ENCODE results near the gene TM9SF4.

Gene TM9SF4

DNA sequence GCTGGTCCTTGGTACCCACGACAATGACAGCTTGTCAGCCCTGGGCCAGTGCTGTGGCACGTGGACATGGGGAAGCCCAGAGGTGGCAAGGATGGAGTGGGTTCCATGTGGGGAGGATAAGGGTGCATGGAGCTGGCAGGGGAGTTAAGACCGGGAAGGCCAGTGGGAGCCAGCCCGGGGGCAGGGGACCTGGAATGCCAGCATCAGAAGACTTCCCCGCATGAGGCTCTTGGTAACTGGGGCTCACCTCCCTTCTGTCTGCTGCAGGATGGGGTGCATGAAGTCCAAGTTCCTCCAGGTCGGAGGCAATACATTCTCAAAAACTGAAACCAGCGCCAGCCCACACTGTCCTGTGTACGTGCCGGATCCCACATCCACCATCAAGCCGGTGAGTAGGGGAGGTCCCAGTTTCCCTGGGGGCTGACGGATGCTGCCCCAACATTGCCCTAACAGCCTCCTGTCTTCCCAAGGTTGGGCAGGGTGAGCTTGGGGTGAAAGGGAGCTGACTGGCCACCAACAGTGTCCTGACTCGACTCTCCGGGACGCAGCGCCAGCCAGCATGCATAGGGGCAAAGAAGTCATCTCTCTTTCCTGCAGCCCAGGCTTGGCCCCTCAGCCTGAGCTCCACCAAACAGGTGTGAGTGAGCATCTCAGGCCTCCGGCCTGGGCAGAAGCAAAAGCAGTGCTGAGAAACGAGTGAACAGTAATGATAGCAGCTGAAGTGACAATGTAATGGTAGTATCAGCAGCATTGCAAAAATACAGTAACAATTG is 37.9 kb upstream of the TM9SF4 start (continued):
- TF ChIP-seq ZNF548 (tag by site-specific recombination; IDR thresholded peaks at IDR 0.05): no peak
- no peak for TF ChIP-seq ZNF530 (tag by site-specific recombination; IDR thresholded peaks at IDR 0.05; ENCODE audit: low read depth)
- no peak for TF ChIP-seq KLF1 (tag by site-specific recombination; IDR thresholded peaks at IDR 0.05)
- TF ChIP-seq BCL11A (tag by site-specific recombination; IDR thresholded peaks at IDR 0.05; ENCODE audit: low read depth): no peak
- no peak for TF ChIP-seq ZNF561 (tag by site-specific recombination; IDR thresholded peaks at IDR 0.05; ENCODE audit: borderline replicate concordance)
- TF ChIP-seq PRDM1 (tag by site-specific recombination; IDR thresholded peaks at IDR 0.05): no peak
- TF ChIP-seq ZBTB6 (tag by site-specific recombination; IDR thresholded peaks at IDR 0.05): no peak
- no peak for TF ChIP-seq ZNF560 (tag by site-specific recombination; IDR thresholded peaks at IDR 0.05; ENCODE audit: borderline replicate concordance)
- no peak for TF ChIP-seq KLF16 (tag by site-specific recombination; IDR thresholded peaks at IDR 0.05)
- no peak for TF ChIP-seq ZNF623 (tag by site-specific recombination; IDR thresholded peaks at IDR 0.05)
- no peak for TF ChIP-seq ZNF791 (tag by site-specific recombination; IDR thresholded peaks at IDR 0.05)
- no peak for TF ChIP-seq ZNF529 (tag by site-specific recombination; IDR thresholded peaks at IDR 0.05; ENCODE audit: insufficient replicate concordance)

DNA sequence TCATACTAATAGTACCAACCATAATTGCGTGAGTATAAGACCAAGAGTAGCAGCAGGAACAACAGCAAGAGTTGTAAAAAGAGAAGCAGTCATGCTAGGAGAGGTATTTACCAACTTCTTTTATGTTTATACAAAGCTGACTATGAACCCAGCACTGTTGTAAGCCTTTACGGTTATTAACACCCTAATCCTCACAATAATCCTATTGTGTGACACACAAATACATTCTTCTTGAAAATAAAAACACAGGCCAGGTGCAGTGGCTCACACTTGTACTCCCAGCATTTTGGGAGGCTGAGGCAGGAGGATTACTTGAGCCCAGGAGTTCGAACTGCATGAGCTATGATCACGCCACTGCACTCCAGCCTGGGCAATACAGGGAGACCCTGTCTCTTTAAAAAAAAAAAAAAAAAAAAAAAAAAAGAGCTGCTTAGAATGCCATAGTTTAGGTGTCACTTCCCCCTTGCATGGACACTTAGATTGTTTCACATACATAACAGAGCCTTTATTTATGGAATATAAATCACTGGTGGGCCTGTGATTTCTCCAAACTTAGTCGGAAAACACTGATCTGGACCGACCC is 37.3 kb upstream of the TM9SF4 start:
- CTCF ChIA-PET: interaction anchor here (0.8 kb wide), 1 partner anchor 19 kb away, joined by 3 read pairs; no protein-coding TSS in a partner anchor

GRCh38 chr20:32075534-32075933 is 34.0 kb upstream of the TM9SF4 start:
- Histone ChIP-seq H3K36me3 (ENCODE audit: control insufficient read depth in 2 of 2, insufficient read depth in 1 of 2, low read length in 2 of 2) (no peaks in the 10 kb centered on the region), H3K4me1 (ENCODE audit: control insufficient read depth, insufficient read depth, low read length) (no peaks in the 10 kb centered on the region), H3K27ac (ENCODE audit: extremely low read depth, low read depth, low read length) (no peak overlapping the region), H3K4me3 (ENCODE audit: low read depth, low read length) (no peak overlapping the region), H3K9me3 (ENCODE audit: control insufficient read depth, insufficient read depth, low read depth, low read length) (no peaks in the 10 kb centered on the region)
- CTCF ChIA-PET: interaction anchor here (0.5 to 0.7 kb wide), 4 partner anchors 8 to 493 kb away, joined by 3 to 4 read pairs (median 3); no protein-coding TSS in a partner anchor
- POLR2A ChIA-PET: no interaction called here
- no peak for TF ChIP-seq ZNF548 (tag by site-specific recombination; IDR thresholded peaks at IDR 0.05)
- TF ChIP-seq TCF7L2 (IDR thresholded peaks at IDR 0.05; ENCODE audit: borderline replicate concordance, low read depth, low read length): no peak
- TF ChIP-seq ZNF514 (tag by site-specific recombination; IDR thresholded peaks at IDR 0.05): no peak
- no peak for TF ChIP-seq ZNF596 (tag by site-specific recombination; IDR thresholded peaks at IDR 0.05)
- TF ChIP-seq, protein P1, sequence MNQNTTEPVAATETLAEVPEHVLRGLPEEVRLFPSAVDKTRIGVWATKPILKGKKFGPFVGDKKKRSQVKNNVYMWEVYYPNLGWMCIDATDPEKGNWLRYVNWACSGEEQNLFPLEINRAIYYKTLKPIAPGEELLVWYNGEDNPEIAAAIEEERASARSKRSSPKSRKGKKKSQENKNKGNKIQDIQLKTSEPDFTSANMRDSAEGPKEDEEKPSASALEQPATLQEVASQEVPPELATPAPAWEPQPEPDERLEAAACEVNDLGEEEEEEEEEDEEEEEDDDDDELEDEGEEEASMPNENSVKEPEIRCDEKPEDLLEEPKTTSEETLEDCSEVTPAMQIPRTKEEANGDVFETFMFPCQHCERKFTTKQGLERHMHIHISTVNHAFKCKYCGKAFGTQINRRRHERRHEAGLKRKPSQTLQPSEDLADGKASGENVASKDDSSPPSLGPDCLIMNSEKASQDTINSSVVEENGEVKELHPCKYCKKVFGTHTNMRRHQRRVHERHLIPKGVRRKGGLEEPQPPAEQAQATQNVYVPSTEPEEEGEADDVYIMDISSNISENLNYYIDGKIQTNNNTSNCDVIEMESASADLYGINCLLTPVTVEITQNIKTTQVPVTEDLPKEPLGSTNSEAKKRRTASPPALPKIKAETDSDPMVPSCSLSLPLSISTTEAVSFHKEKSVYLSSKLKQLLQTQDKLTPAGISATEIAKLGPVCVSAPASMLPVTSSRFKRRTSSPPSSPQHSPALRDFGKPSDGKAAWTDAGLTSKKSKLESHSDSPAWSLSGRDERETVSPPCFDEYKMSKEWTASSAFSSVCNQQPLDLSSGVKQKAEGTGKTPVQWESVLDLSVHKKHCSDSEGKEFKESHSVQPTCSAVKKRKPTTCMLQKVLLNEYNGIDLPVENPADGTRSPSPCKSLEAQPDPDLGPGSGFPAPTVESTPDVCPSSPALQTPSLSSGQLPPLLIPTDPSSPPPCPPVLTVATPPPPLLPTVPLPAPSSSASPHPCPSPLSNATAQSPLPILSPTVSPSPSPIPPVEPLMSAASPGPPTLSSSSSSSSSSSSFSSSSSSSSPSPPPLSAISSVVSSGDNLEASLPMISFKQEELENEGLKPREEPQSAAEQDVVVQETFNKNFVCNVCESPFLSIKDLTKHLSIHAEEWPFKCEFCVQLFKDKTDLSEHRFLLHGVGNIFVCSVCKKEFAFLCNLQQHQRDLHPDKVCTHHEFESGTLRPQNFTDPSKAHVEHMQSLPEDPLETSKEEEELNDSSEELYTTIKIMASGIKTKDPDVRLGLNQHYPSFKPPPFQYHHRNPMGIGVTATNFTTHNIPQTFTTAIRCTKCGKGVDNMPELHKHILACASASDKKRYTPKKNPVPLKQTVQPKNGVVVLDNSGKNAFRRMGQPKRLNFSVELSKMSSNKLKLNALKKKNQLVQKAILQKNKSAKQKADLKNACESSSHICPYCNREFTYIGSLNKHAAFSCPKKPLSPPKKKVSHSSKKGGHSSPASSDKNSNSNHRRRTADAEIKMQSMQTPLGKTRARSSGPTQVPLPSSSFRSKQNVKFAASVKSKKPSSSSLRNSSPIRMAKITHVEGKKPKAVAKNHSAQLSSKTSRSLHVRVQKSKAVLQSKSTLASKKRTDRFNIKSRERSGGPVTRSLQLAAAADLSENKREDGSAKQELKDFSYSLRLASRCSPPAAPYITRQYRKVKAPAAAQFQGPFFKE (tag by site-specific recombination; IDR thresholded peaks at IDR 0.05; ENCODE audit: borderline replicate concordance): no peak
- peak; percentile 76 for TF ChIP-seq SCRT1 (tag by site-specific recombination; IDR thresholded peaks at IDR 0.05; ENCODE audit: borderline replicate concordance)
- TF ChIP-seq SCRT2 (tag by site-specific recombination; IDR thresholded peaks at IDR 0.05): peak; percentile 92
- TF ChIP-seq, protein P2, sequence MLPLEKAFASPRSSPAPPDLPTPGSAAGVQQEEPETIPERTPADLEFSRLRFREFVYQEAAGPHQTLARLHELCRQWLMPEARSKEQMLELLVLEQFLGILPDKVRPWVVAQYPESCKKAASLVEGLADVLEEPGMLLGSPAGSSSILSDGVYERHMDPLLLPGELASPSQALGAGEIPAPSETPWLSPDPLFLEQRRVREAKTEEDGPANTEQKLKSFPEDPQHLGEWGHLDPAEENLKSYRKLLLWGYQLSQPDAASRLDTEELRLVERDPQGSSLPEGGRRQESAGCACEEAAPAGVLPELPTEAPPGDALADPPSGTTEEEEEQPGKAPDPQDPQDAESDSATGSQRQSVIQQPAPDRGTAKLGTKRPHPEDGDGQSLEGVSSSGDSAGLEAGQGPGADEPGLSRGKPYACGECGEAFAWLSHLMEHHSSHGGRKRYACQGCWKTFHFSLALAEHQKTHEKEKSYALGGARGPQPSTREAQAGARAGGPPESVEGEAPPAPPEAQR (tag by site-specific recombination; IDR thresholded peaks at IDR 0.05): no peak

More for the DNA sequence above, 37.3 kb upstream of the TM9SF4 start:
- no peak for TF ChIP-seq GLI2 (tag by site-specific recombination; IDR thresholded peaks at IDR 0.05; ENCODE audit: borderline replicate concordance, low read depth)
- TF ChIP-seq ZNF561 (tag by site-specific recombination; IDR thresholded peaks at IDR 0.05; ENCODE audit: borderline replicate concordance): no peak
- no peak for TF ChIP-seq KLF17 (tag by site-specific recombination; IDR thresholded peaks at IDR 0.05)
- Histone ChIP-seq H3K36me3 (ENCODE audit: control insufficient read depth in 2 of 2, insufficient read depth in 1 of 2, low read length in 2 of 2) (no peaks in the 10 kb centered on the region), H3K4me3 (ENCODE audit: low read depth, low read length) (no peak overlapping the region), H3K4me1 (ENCODE audit: control insufficient read depth, insufficient read depth, low read length) (no peaks in the 10 kb centered on the region), H3K9me3 (ENCODE audit: control insufficient read depth, insufficient read depth, low read depth, low read length) (no peaks in the 10 kb centered on the region), H3K27ac (ENCODE audit: extremely low read depth, low read depth, low read length) (no peak overlapping the region)
- POLR2A ChIA-PET: interaction anchor here (0.6 kb wide), 2 partner anchors 47 to 235 kb away, joined by 3 read pairs; no protein-coding TSS in a partner anchor
